Activated CD8-positive, alpha-beta T cell treated with anti-CD3 and anti-CD28 coated beads for 36 hours (primary cell): ENCODE measurements around the gene UPK3BL1. TPM values are rescaled to one million over a fixed set of nuclear protein-coding genes. Genes with fewer than 3 reads are reported as not detected.
"Not testable (repeated sequence)": the region's sequence is repeated elsewhere in the genome, so short reads cannot be mapped to it uniquely, and the experiment has no call there.

Experiments
- ATAC-seq: fragments of 200-7000 bp; cut with Tn5 transposase; one replicate; pipeline ENCODE4 v1.10.0; 2021; ENCODE audit warnings: mild to moderate bottlenecking, moderate library complexity
- CTCF ChIA-PET: fragments of 350-600 bp; sonication (Branson Sonifier 250); formaldehyde crosslinking; loops from one replicate; lab custom pipeline; 2021; ENCODE audit warnings: antibody characterized with exemption; lab: Charles Lee
- POLR2A ChIA-PET: fragments of 350-600 bp; sonication (Branson Sonifier 250); formaldehyde crosslinking; loops from one replicate; lab custom pipeline; 2021; ENCODE audit warnings: antibody characterized with exemption; lab: Charles Lee
- DNase-seq: peaks from one replicate; pipeline ENCODE4 v3.0.0-alpha.2; 2020
- H3K27ac Mint-ChIP-seq: one replicate; pipeline ENCODE4 v1.8.0; 2021; ENCODE audit warnings: mild to moderate bottlenecking, mixed read lengths
- H3K27me3 Mint-ChIP-seq: one replicate; pipeline ENCODE4 v1.8.0; 2021; ENCODE audit warnings: mixed read lengths
- H3K36me3 Mint-ChIP-seq: one replicate; pipeline ENCODE4 v1.8.0; 2021; ENCODE audit warnings: low read depth, mixed read lengths
- H3K4me1 Mint-ChIP-seq: one replicate; pipeline ENCODE4 v1.8.0; 2021; ENCODE audit warnings: low read depth, mixed read lengths
- H3K4me3 Mint-ChIP-seq: one replicate; pipeline ENCODE4 v1.8.0; 2021; ENCODE audit warnings: mild to moderate bottlenecking, moderate library complexity, mixed read lengths
- H3K9me3 Mint-ChIP-seq: one replicate; pipeline ENCODE4 v1.8.0; 2021; ENCODE audit warnings: mixed read lengths
- intact Hi-C: fragments of 100-400 bp; cut with micrococcal nuclease; formaldehyde crosslinking; loops from one replicate; pipeline ENCODE4 v1.10.0; 2022
- total RNA-seq, 2 experiments: library from RNA; stranded (reverse); gene quantifications; one replicate each; pipeline ENCODE4 v1.2.3, GENCODE V29; 2021

UPK3BL1 gene
- total RNA-seq, 2 experiments from 2014 or later, result 23.8 to 27.8 TPM

DNA sequence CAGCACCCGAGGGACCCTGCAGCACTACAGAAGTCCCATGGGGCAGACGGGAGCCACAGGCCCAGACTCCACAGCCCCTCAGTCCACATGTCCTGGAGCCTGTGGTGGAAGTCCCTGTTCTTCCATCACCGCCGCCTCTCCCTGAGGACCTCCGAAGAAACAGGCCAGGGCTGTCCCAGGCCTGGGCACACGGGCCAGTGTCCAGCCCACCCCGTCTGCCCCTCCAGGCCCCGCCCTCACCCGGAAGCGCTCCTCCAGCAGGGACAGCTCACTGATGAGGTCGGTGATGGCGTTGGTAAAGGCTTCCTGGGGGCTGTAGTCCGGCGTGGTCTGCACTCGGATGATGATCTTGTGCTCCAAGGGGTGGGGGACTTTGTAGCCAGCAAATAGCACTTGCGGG is 24.3 kb upstream of the UPK3BL1 start:
- H3K4me1 Mint-ChIP-seq, H3K27ac Mint-ChIP-seq, H3K36me3 Mint-ChIP-seq, POLR2A ChIA-PET, H3K9me3 Mint-ChIP-seq, CTCF ChIA-PET, intact Hi-C loops, ATAC-seq, DNase-seq, H3K27me3 Mint-ChIP-seq, H3K4me3 Mint-ChIP-seq: not testable (repeated sequence)

DNA sequence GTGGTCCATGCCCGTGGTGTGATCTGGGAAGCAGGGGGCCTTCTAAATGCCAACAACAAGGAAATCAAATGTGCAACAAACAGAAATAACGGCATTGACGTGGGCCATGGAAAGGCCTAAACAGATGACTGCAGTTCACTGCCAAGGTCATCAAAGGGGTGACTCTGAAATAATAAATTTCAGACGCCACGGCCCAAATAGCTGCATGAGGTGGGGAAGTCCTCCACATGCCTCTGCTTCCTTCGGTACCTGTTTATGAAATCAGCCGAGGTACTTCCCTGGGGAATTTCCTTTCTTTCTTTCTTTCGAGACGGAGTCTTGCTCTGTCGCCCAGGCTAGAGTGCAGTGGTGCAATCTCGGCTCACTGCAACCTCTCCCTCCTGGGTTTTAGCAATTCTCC is 22.2 kb upstream of the UPK3BL1 start:
- POLR2A ChIA-PET, H3K4me1 Mint-ChIP-seq, DNase-seq, CTCF ChIA-PET, ATAC-seq, H3K4me3 Mint-ChIP-seq, H3K27ac Mint-ChIP-seq, intact Hi-C loops, H3K9me3 Mint-ChIP-seq, H3K27me3 Mint-ChIP-seq, H3K36me3 Mint-ChIP-seq: not testable (repeated sequence)

GRCh38 chr7:102649924-102650323 is 7.3 kb upstream of the UPK3BL1 start, which contains the start of gene SPDYE2B:
Gene SPDYE2B (plus strand): TSS chr7:102650319. CDS start chr7:102652349, 2,030 bp downstream.
- H3K36me3 Mint-ChIP-seq, CTCF ChIA-PET, H3K27me3 Mint-ChIP-seq, POLR2A ChIA-PET, H3K4me1 Mint-ChIP-seq, ATAC-seq, H3K4me3 Mint-ChIP-seq, H3K9me3 Mint-ChIP-seq, intact Hi-C loops, H3K27ac Mint-ChIP-seq, DNase-seq: not testable (repeated sequence)

DNA sequence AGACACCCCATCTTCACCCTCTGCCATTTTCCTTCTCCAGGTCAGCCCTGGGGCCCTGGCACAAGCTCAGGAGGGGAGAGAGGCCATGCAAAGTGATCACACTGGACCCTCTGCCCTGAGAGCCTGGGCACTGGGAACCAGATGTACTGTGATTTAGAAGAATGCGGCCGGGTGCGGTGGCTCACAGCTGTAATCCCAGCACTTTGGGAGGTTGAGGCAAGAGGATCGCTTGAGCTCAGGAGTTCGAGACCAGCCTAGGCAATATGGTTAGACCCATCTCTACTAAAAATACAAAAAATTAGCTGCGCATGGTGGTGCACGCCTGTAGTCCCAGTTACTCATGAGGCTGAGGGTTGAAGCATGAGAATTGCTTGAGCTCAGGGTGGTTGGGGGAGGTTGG is 5.2 kb upstream of the UPK3BL1 start:
- H3K4me1 Mint-ChIP-seq, CTCF ChIA-PET, H3K4me3 Mint-ChIP-seq, DNase-seq, intact Hi-C loops, H3K9me3 Mint-ChIP-seq, H3K27ac Mint-ChIP-seq, H3K27me3 Mint-ChIP-seq, H3K36me3 Mint-ChIP-seq, POLR2A ChIA-PET, ATAC-seq: not testable (repeated sequence)

- POLR2A ChIA-PET, H3K36me3 Mint-ChIP-seq, H3K27me3 Mint-ChIP-seq, H3K9me3 Mint-ChIP-seq, CTCF ChIA-PET, intact Hi-C loops, H3K4me3 Mint-ChIP-seq, DNase-seq, H3K4me1 Mint-ChIP-seq, H3K27ac Mint-ChIP-seq, ATAC-seq: not testable (repeated sequence)
These were observed 813 bp upstream of the UPK3BL1 start for GRCh38 chr7:102643404-102643803.

GRCh38 chr7:102638848-102639247 is 3.7 kb downstream of the UPK3BL1 start:
- H3K27me3 Mint-ChIP-seq, POLR2A ChIA-PET, H3K9me3 Mint-ChIP-seq, CTCF ChIA-PET, intact Hi-C loops, H3K4me3 Mint-ChIP-seq, H3K4me1 Mint-ChIP-seq, H3K36me3 Mint-ChIP-seq, H3K27ac Mint-ChIP-seq: not testable (repeated sequence)
- DNase-seq (peak; percentile 16), ATAC-seq (peak; percentile 14)

DNA sequence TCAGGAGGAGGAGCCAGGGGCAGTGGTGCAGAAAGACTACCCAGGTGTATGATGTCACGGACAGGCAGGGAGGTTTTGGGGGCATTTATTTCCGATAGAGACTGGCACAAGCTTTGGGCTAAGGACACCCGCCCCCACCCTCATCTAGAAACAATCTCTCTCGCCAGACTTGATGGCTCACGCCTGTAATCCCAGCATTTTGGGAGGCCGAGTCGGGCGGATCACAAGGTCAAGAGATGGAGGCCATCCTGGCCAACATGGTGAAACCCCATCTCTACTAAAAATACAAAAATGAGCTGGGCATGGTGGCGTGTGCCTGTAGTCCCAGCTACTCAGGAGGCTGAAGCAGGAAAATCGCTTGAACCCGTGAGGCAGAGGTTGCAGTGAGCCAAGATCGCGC is 5.6 kb downstream of the UPK3BL1 start:
- H3K27me3 Mint-ChIP-seq, intact Hi-C loops: not testable (repeated sequence)

GRCh38 chr7:102635354-102635753 is 7.2 kb downstream of the UPK3BL1 start:
- CTCF ChIA-PET, H3K27me3 Mint-ChIP-seq, ATAC-seq, intact Hi-C loops, DNase-seq, H3K9me3 Mint-ChIP-seq, H3K4me3 Mint-ChIP-seq, H3K4me1 Mint-ChIP-seq, H3K36me3 Mint-ChIP-seq, H3K27ac Mint-ChIP-seq, POLR2A ChIA-PET: not testable (repeated sequence)

More for the DNA sequence above, 5.6 kb downstream of the UPK3BL1 start:
- H3K4me3 Mint-ChIP-seq, H3K27ac Mint-ChIP-seq, DNase-seq, H3K9me3 Mint-ChIP-seq, CTCF ChIA-PET, POLR2A ChIA-PET, H3K4me1 Mint-ChIP-seq, H3K36me3 Mint-ChIP-seq, ATAC-seq: not testable (repeated sequence)

DNA sequence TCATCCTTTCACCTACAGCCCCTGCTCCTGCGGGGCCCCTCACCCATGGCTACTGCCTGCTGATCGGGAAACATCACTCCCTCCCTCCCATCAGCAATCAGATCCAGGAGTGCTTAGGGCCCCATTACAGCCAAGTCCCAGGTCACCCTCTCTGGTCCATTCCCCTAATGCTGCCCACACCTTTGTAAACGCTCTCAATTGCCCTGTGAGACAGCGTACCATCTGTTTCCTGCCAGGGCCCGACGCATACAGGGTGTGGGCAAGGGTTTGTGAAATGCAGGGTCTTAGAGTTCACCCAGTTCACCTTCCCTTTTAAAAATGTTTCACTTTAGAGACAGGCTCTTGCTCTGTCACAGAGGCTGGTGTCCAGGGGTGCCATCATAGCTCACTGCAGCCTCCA is 8.3 kb downstream of the UPK3BL1 start:
- H3K27me3 Mint-ChIP-seq, H3K27ac Mint-ChIP-seq, intact Hi-C loops, CTCF ChIA-PET, H3K4me1 Mint-ChIP-seq, H3K4me3 Mint-ChIP-seq, H3K9me3 Mint-ChIP-seq, ATAC-seq, H3K36me3 Mint-ChIP-seq, POLR2A ChIA-PET: not testable (repeated sequence)
- peak; percentile 0 for DNase-seq

DNA sequence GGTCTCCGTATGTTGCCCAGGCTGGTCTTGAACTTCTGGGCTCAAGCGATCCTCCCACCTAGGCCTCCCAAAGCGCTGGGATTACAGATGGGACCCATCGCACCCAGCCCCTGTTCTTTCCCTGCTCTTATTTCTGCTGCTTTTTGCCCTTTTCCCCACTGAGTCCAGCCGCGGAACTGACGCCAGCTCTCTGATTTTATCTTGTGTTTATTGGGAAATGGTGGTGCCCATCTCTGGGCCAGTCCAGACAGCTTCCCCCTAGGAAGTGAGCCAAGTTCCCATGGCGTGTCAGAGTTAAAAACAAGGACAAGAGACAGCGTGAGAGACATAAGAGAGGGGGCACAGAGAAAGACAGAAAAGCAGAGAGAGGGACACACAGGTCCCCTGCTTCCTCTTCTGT is 12.0 kb downstream of the UPK3BL1 start:
- ATAC-seq, H3K4me3 Mint-ChIP-seq, H3K27me3 Mint-ChIP-seq, H3K9me3 Mint-ChIP-seq, POLR2A ChIA-PET, H3K27ac Mint-ChIP-seq, H3K4me1 Mint-ChIP-seq, CTCF ChIA-PET, intact Hi-C loops, H3K36me3 Mint-ChIP-seq: not testable (repeated sequence)
- peak; percentile 0 for DNase-seq

GRCh38 chr7:102627271-102627904 is 15.2 kb downstream of the UPK3BL1 start:
- H3K4me3 Mint-ChIP-seq, CTCF ChIA-PET, DNase-seq, H3K27ac Mint-ChIP-seq, H3K36me3 Mint-ChIP-seq, H3K27me3 Mint-ChIP-seq, ATAC-seq, H3K9me3 Mint-ChIP-seq, H3K4me1 Mint-ChIP-seq, intact Hi-C loops, POLR2A ChIA-PET: not testable (repeated sequence)

- CTCF ChIA-PET, H3K27me3 Mint-ChIP-seq, H3K4me3 Mint-ChIP-seq, intact Hi-C loops, DNase-seq, H3K9me3 Mint-ChIP-seq, H3K27ac Mint-ChIP-seq, POLR2A ChIA-PET, H3K36me3 Mint-ChIP-seq, H3K4me1 Mint-ChIP-seq, ATAC-seq: not testable (repeated sequence)
These were observed 24.5 kb downstream of the UPK3BL1 start for GRCh38 chr7:102618122-102618521.
